CD4-positive, alpha-beta T cell treated with Interleukin-15 for 1 hour (primary cell): ENCODE data around the gene CBL.
A peak's percentile ranks its signal among the peaks of the same experiment; 100 is the strongest.

Experiments
- DNase-seq: peaks from one replicate; pipeline ENCODE4 v3.0.0-alpha.2; 2020

The CBL gene

DNA sequence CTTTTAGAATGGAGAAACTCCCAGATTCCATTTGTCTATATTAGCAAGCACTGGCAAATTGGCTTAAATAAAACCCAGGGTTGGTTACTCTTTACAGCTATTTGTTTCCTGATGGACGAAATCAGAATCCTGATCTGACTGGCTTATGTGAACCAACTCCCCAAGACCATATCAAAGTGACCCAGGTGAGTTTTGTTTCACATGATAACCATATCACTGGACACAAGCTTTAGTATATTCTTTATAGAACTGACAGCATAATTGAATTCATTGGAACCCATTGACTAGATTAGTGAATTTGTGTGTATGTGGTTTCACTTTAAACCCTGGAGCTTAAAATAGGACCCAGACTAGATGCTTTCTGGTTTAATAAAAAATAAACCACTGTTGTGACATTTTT, 71.5 kb downstream of the CBL start:
- no peak for DNase-seq

DNA sequence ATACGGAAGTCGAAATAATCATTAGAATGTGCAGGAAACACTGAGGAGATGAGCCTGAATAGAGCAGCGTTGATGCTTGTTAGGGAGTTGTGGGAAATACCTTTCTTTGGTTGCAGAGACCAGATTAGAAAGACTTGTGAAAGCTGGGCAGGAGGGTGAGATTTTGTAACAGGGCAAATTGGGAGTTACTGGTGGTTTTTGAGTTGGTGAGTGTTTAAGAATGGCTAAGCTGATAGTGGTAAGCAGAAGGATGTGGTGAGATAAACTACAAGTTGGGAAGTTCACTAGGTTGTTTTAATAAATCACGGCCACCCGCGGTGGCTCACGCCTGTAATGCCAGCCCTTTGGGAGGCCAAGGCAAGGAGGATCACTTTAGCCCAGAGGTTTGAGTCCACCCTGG, 76.4 kb downstream of the CBL start:
- no peak for DNase-seq

DNA sequence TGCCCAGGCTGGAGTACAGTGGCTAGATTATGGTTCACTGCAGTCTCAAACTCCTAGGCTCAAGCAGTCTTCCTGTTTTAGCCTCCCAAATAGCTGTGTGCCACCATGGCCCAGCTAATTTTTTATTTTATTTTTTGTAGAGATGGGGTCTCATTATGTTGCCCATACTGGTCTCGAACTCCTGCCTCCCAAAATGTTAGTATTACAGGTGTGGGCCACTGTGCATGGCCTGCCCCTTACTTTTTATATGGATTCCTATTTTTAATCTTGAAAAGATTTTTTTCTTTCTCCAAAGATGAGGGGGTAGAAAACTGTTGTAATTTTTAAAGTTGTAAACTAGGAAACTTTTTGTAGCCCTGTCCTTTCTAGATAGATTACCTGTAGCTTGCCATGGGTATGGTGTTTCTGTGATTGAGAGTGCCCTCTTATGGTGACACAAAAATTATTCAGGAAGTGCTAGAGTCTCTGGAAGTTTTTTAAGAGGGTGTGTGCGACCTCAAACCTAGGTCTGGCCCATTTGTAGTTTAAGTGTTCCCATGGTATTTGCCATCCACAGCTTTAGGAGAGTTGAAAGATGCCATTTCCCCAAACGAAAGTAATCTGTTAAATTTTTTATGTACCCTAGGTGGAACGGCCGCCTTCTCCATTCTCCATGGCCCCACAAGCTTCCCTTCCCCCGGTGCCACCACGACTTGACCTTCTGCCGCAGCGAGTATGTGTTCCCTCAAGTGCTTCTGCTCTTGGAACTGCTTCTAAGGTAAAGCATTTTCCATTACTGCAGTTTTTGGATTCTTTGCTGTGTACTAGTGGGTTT, 78.4 kb downstream of the CBL start:
- no peak for DNase-seq

DNA sequence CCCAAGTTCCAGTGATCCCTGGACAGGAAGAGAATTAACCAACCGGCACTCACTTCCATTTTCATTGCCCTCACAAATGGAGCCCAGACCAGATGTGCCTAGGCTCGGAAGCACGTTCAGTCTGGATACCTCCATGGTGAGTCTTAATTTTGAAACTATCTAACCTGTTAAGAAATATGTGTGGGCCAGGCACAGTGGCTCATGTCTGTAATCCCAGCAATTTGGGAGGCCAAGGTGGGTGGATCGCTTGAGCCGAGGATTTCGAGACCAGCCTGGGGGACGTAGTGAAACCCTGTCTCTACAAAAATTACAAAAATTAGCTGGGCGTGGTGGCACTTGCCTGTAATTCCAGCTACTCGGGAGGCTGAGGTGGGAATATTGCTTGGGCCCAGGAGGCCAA, 79.3 kb downstream of the CBL start:
- no peak for DNase-seq

DNA sequence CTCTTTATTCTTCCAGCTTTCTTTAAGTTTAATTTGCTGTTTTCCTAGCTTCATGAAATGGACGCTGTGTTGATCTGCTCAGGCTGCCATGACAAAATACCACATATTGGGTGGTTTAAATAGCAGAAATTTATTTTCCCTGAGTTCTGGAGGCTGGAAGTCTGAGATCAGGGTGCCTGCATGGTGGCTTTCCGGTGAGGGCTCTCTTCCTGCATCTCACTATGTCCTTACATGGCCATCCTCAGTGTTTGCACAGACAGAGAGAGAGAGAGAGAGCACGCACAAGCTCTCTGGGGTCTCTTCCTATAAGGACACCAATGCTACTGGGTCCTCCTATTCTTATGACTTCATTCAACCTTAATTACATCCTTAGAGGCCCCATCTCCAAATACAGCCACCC, 82.1 kb downstream of the CBL start:
- no peak for DNase-seq

DNA sequence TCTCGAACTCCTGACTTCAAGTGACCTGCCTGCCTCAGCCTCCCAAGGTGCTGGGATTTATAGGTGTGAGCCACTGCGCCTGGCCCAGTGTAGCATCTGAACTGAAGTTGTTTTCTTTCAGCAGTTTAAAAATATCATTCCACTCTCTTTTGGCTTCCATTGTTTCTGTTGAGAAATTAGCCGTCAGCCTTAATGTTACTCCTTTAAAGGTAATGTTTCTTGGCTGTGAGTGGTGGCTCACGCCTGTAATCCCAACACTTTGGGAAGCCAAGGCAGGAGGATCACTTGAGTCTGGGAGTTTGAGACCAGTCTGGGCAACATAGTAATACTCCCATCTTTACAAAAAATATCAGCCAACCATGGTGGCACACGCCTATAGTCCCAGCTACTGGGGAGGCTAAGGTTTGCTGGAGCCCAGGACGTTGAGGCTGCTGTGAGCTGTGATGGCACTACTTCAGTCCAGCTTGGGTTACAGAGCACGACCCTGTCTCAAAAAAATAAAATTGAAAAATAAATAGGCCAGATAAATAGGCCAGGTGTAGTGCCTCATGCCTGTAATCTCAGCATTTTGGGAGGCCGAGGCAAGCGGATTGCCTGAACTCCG, 84.9 kb downstream of the CBL start:
- DNase-seq, result no peak

DNA sequence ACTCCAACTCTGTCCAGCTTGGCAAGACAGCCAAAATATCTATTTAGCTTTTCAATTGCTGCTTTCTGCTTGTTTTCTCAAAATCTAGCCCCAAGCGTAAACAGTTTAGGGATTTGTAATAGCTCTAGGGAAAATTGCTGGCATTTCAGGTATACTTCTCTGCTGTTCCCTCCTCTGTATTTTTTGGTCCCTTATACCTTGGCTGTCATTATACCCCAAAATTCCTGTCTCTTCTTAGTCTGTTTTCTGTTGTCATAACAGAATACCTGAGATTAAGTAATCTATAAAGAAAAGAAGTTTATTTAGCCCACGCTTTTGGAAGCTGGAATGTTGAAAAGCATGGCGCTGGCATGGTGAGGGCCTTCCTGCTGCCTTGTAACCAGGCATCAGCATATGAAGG, 87.3 kb downstream of the CBL start:
- DNase-seq, result no peak

DNA sequence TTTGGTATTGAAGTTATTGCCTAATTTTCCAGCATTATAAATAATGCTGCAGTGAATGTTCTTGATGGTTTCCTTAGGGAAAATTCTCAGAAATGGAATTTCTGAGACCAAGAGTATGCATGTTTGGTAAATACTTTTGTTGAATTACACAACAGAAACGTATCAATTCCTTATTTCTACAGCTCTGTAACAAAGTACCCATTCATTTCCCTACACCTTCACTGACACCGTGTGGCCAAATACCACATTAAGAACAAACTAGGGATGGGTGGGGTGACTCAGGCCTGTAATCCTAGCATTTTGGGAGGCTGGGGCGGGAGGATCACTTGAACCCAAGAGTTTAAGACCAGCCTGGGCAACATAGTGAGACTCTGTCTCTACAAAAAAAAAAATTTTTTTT, 89.0 kb downstream of the CBL start:
- no peak for DNase-seq

DNA sequence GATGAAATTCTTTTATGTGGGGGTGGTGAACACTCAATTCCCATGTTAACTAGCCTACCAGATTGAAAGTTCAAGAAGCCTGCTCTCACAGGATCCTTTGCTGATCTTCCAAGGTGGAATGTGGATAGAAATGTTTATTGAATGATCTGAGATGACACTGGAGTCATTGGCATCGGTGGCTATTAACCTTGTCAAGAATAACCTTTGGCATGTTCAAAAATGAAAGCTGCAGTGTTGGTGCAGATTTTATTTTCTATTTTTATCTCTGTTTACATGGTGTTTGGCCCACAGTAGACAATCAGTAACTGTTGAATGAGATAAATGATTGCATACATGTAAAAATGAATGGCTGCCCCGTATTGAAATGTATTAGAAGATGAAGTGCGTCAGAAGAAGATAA, 91.8 kb downstream of the CBL start:
- no peak for DNase-seq

DNA sequence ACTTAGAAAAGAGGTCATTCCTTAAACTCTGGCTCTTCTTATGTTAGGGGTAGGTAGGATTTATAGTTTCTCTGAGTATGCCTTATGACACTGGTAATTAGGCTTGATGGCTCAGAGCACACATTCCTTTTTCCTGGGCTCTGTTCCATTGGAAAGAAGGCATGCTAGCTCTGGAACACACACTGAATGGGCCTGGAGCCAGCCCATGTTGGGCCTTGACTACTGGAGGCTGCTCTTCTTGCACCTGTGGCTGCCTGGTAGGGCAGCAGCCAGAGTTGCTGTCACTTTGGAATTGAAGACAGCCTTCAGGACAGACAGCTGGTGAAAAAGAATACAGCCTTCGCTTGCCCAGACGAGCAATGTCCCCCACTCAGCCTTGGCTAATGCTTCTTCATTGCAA, 92.6 kb downstream of the CBL start:
- no peak for DNase-seq

DNA sequence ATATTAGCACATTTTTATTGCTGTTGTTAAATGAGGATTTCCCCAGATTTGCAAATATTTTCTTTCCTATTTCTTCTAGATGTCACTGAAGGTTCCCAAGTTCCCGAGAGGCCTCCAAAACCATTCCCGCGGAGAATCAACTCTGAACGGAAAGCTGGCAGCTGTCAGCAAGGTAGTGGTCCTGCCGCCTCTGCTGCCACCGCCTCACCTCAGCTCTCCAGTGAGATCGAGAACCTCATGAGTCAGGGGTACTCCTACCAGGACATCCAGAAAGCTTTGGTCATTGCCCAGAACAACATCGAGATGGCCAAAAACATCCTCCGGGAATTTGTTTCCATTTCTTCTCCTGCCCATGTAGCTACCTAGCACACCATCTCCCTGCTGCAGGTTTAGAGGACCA, 93.3 kb downstream of the CBL start:
- no peak for DNase-seq

DNA sequence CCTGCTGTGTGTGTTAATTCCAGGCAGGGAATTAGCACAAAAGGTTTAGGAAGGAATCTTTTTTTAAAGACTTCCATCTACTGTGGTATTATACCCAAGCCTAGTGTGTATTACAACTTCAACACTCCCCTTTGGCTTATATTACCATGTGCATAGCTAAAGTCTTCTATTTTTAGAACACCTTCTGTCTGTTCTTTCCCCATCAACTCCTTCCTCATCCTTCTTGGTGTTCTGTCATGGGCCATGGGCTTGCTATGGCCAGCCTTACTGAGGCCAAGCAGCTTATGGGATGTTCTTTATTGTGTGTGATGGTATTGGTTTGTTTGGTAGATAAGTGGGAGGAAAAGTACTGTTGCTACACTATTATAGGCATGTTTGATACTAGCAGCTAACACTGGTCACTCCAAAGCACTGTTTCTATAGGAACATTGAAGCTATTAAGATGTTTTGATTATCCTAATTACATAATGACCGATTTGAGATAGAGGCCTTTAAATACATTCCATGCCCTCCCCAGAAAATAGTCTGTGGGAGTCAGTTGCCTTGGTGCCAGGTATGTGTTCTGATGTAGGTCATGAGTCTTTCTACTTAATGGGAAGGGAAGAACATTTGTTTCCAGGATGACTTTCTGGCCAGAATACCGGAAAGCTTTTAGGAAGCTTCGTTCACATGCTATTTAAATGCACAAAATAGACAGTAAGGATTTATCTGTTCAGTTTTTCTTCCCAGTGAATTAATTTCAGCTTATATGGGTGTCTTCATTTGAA, 94.2 kb downstream of the CBL start:
- no peak for DNase-seq

DNA sequence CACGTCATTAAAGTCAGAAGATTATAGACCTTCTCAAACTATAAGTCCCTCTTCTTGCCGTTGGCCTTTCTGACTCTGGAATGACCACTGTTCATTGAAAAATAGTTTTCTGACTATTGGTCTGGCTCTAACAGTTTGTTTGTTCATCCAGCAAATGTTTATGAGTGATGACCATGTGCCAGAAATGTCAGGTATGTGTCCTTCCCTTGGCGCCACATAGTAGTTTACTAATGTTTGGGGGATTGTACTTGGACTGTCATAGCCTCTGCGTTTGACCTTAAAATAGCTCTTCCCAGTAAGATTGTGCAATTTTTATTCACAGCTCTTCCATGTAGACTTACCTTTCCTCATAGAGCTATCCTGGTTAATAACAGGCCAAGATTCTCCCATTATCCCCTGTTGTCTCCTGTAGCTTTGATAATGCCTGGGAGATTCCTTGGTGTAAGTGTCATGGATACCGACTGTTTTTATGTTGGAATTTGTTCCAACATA, 97.1 kb downstream of the CBL start:
- DNase-seq, result no peak

DNA sequence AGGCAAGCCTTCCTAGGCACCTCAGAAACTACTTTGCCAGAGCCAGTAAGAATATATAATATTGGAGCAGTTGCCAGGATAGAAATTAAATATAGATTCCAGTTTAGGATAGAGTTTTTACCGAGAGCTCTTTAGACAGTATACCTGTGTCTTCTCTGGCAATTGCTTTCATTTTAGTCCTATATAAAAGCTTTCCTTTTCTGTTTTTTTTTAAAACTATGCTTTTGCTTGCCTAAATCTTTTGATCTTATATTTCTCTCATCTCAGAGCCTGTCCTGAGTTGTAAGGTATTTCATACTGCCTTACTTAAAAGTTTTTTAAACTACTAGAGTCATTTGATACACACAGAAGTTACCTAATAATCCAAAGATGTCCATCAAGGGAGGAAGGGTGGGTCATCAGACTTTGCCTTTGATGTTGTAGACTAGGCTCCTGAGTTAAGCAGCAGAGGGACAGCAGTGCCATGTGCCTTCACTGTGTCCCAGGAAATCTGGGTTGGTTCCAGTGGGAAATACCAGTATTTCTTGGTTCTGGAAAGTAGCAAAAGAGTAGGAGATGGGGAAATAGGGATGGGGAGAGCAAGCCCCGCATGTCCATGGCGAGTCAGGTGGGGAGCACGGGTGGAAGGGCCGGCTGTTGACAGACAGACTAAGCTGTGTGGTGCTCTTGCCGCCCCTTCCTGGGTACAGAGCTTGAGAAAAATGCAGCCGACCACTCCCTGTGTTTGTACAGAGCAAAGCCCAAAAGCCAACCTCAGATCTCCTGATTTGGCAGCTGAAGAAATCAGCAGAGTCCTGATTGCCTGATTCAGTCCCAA, 99.6 kb downstream of the CBL start:
- no peak for DNase-seq

DNA sequence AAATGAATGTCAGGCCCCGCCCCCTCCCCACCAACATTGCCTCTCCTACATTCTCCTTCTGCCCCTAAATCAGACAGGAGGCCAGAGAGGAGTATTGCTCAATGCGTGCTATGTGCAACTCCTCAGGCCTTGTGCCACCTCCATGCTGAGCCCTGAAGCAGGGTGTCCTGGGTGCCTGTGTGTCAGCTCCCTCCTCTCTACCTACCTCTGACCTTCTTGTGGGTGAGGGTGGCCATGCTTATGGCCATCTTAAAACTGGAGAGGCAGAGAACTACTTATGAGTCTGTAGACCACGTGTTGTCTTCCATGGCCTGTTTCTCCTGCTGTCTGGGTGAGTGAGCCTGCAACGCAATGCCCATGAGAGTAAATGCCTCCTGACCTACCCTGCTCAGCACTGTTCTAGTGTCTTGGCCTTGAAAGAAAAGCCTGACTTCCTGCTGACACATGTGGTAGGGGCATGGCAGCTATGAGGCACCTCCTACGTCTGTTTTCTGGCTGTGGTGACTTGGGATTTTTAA, 100.3 kb downstream of the CBL start:
- peak; percentile 60 for DNase-seq

DNA sequence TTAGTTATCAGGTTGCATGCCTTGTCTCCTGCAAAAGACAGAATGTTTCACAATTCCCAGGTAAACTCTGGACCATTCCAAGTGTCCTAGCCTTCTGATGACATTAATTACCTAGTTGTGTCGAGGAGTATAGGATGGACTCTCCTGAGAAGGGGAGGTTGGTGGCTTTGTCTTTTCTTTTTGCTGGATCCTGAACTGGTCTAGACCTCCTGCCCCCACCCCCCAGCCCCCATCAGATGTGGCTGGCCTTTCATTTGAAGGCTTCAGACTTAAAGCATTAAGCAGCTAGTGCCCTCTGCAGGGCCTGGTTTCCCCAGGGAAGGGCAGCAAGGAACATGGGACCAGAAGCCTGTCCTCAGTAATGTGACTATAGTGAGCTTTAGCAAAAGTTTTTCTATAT, 101.1 kb downstream of the CBL start:
- DNase-seq, result no peak

DNA sequence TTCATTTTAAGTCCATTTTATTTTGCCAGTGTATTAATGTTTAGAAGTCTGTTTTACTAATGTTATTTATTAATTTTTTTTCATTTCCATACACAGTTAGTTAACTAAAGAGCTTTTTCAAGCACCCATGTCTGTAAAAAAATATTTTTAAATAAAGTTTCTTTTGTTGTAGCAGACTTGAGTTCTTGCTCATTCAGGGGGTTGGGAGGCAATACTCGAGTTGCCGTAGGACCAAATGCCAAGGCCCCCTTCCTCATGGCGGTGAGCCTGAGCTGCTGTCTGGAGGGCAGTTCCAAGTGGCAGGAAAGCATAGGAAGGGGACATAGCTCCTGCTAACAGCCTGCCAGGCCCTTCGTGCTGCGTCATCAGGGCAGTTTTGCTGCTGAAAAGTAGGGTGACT, 101.8 kb downstream of the CBL start:
- no peak for DNase-seq

DNA sequence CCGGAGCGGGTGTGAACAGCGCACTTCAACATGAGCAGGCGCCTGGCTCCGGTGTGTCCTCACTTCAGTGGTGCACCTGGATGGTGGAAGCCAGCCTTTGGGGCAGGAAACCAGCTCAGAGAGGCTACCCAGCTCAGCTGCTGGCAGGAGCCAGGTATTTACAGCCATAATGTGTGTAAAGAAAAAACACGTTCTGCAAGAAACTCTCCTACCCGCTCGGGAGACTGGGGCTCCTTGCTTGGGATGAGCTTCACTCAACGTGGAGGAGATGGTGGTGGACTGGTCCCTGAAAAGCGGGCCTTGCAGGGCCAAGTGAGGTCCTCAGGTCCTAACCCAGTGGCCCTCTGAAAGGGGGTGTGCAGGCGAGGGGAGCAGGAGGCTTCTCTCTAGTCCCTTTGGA, 103.3 kb downstream of the CBL start:
- DNase-seq, result no peak

DNA sequence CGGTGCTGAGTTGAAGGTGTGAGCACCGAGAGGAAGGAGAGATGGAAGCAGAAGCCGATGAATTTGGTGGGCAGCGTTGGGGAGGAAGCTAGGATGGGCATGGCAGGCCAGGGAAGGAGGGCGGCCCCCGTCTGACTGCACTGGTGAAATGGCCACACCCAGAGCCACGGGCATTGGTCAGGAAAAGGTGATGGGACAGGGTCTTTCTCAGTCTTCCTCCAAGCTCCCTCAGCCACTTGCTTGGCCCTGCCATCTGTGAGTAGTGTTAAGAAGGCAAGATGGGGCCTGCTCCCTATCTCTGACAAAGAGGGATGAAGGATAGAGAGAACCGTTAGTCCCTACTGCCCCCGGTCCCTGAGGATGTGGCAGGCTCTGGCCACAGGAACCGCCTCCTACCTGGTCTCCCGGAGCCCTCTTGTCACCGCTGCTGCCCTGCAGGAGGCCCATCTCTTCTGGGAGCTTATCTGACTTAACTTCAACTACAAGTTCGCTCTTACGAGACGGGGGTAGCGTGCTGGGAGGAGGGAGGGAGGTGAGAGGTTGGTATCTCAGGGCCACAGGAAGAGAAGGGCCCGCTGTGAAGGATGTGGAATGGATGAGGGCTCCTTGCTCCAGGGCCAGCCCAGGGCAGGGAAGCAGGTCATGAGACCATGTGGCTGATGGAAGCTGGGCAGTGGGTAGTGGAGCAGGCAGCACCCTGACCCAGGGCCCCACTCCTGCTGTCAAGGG, 104.0 kb downstream of the CBL start:
- DNase-seq, result no peak

DNA sequence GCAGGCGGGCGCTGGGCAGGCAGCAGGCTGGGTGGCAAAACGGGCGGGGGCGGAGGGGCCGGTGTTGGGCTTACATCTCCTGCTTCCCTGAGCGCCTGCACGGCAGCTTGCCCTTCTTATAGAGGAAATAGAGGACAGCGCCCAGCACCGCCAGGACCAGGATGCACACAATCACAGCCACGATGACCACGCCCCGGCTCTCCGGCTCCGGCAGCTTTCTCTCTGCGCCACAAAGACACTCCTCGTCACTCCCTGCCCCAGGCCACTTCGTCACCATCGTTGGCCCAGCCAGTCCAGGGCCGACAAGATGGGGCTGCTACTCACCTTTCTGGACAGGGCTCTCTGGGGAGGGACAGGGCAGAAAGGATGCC, 104.5 kb downstream of the CBL start:
- no peak for DNase-seq

DNA sequence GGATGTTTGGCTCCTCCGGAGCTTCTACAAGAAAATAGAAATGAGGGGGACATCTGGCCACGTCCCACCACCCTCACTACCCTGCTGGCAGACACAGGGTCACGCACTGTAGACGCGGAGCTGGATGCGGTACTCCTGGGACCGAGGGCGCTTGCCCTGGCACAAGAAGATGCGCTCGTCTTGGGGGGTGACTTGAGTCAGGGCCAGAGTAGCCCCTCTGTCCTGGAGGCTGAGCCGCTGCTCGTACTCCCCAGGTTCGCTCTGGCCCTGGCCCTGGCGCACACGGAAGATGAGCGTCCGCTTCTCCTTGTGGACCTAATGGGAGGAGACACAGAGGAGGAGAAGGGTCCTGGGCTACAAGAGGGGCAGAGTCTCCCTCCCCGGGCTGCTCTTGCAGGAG, 108.6 kb downstream of the CBL start:
- DNase-seq, result no peak
